Testis (tissue), 3 donors: Measurements from ENCODE around the gene ABTB2. TPM values are rescaled to one million over a fixed set of nuclear protein-coding genes. Genes with fewer than 3 reads are reported as not detected.

ENCODE experiments used
- DNase-seq: peaks from one replicate; pipeline ENCODE4 v3.0.0-alpha.2; 2019
- H3K27ac ChIP-seq, 2 donors: fragments of 200-600 bp; sonication (generic); one replicate each; pipeline ENCODE4 v1.5.1; 2019
- H3K27me3 ChIP-seq: fragments of 200-600 bp; sonication (generic); one replicate; pipeline ENCODE4 v1.5.1; 2019
- H3K36me3 ChIP-seq: fragments of 200-600 bp; sonication (generic); one replicate; pipeline ENCODE4 v1.5.1; 2017; ENCODE audit warnings: low read depth; ENCODE audit errors: missing control alignments
- H3K4me1 ChIP-seq: fragments of 200-600 bp; sonication (generic); one replicate; pipeline ENCODE4 v1.5.1; 2019
- H3K4me3 ChIP-seq, 2 donors: fragments of 200-600 bp; sonication (generic); one replicate each; pipeline ENCODE4 v1.5.1; 2017 to 2019
- H3K9me3 ChIP-seq: fragments of 200-600 bp; sonication (generic); one replicate; pipeline ENCODE4 v1.5.1; 2017
- CTCF ChIP-seq, 3 experiments: fragments of 450-650 bp in 2 of 3; fragments of 200-600 bp in 1 of 3; sonication (generic) in 1 of 3; IDR thresholded peaks; one replicate each; pipeline ENCODE4 v1.5.1; 2016 to 2019; ENCODE audit warnings: antibody characterized with exemption in 3 of 3, mild to moderate bottlenecking in 2 of 3, moderate library complexity in 1 of 3
- POLR2A ChIP-seq: fragments of 450-650 bp; IDR thresholded peaks from one replicate; pipeline ENCODE4 v1.6.1; 2017; ENCODE audit warnings: antibody characterized with exemption, mild to moderate bottlenecking, moderate library complexity
- WGBS, 2 donors: methylation state at CpG; one replicate each; pipeline ENCODE4 v1.1.5; 2018; 5-methylcytosine and 5-hydroxymethylcytosine counted together
- intact Hi-C: fragments of 100-400 bp; cut with DNase I; formaldehyde crosslinking; loops from one replicate; pipeline ENCODE4 v1.15.1; 2023; ENCODE audit warnings: low total_unique reads
- polyA plus RNA-seq: library from polyadenylated mRNA; stranded (reverse); fragments of 350-450 nt; fragmentation: Illumina TruSeq; extraction: RNeasy Lipid Tissue Mini Kit (QIAGEN cat#74804); gene quantifications from one replicate; pipeline ENCODE4 v1.2.3, GENCODE V29; 2014; ENCODE audit warnings: low read depth, low replicate concordance; ENCODE audit not compliant: insufficient read depth
- total RNA-seq, 2 donors: library from RNA; depleted of rRNA; stranded (reverse); fragments of >200 nt; gene quantifications; one replicate each; pipeline ENCODE4 v1.2.3, GENCODE V29; 2016

The ABTB2 gene
- total and polyA plus RNA-seq, 3 donors from 2014 or later, result 5.8 to 12.1 (median 8.9) TPM

- TF ChIP-seq POLR2A, result no peak
- no peak for TF ChIP-seq CTCF (IDR thresholded peaks at IDR 0.05)
- Histone ChIP-seq H3K9me3 (no peaks in the 10 kb centered on the region), H3K4me1 (peaks cover 6% of the 10 kb centered on the region), H3K27me3 (no peaks in the 10 kb centered on the region), H3K36me3 (no peaks in the 10 kb centered on the region), H3K4me3 (no peak overlapping the region), H3K27ac (no peak overlapping the region)
- WGBS, 2 donors, result 90 to 93% methylated on average over 4 of the region's 4 CpGs
- DNase-seq, result no peak
- intact Hi-C loops, result no loop called here
These were observed 112.8 kb downstream of the ABTB2 start for GRCh38 chr11:34245041-34245440.

GRCh38 chr11:34243600-34244464 is 114.0 kb downstream of the ABTB2 start:
- Histone ChIP-seq H3K36me3 (no peaks in the 10 kb centered on the region), H3K4me1 (peaks cover 6% of the 10 kb centered on the region), H3K9me3 (no peaks in the 10 kb centered on the region), H3K4me3 (no peak overlapping the region), H3K27me3 (no peaks in the 10 kb centered on the region), H3K27ac (peak overlapping the region in 1 of 2 donors; percentile 68)
- no peak for DNase-seq
- TF ChIP-seq CTCF (IDR thresholded peaks at IDR 0.05), result no peak
- no peak for TF ChIP-seq POLR2A
- WGBS, 2 donors, result 65 to 84% methylated on average over 8 of the region's 8 CpGs
- intact Hi-C loops, result no loop called here

- H3K4me1 ChIP-seq, result peaks cover 6% of the 10 kb centered on the region
- no peaks in the 10 kb centered on the region for H3K9me3 ChIP-seq
- no peaks in the 10 kb centered on the region for H3K27me3 ChIP-seq
- intact Hi-C loops, result no loop called here
- peak; percentile 46 for DNase-seq
- no peak overlapping the region for H3K4me3 ChIP-seq
- no peaks in the 10 kb centered on the region for H3K36me3 ChIP-seq
- 78 to 92% methylated on average over 11 of the region's 11 CpGs for WGBS, 2 donors
- TF ChIP-seq CTCF (IDR thresholded peaks at IDR 0.05), result no peak
- TF ChIP-seq POLR2A, result no peak
- H3K27ac ChIP-seq, result peak overlapping the region in 1 of 2 donors; percentile 68
These were observed 115.7 kb downstream of the ABTB2 start for GRCh38 chr11:34242037-34242625.

GRCh38 chr11:34240150-34240494 is 117.7 kb downstream of the ABTB2 start:
- intact Hi-C loops, result no loop called here
- DNase-seq, result no peak

More at GRCh38 chr11:34240150-34240494, 117.7 kb downstream of the ABTB2 start:
- Histone ChIP-seq H3K36me3 (no peaks in the 10 kb centered on the region), H3K4me1 (peaks cover 6% of the 10 kb centered on the region), H3K4me3 (no peak overlapping the region), H3K9me3 (no peaks in the 10 kb centered on the region), H3K27ac (no peak overlapping the region), H3K27me3 (no peaks in the 10 kb centered on the region)
- TF ChIP-seq POLR2A (no peak), CTCF (IDR thresholded peaks at IDR 0.05) (no peak)
- WGBS, 2 donors, result 85 to 86% methylated on average over 8 of the region's 8 CpGs
